Kidney (tissue), 14 donors: Measurements from ENCODE around the gene C1QL1. TPM values are rescaled to one million over a fixed set of nuclear protein-coding genes. Genes with fewer than 3 reads are reported as not detected.

Source experiments
- DNase-seq, 5 donors: peaks; one replicate each; pipeline ENCODE4 v3.0.0-alpha.2; 2013 to 2020
- FAIRE-seq: peaks from 2 replicates; lab custom pipeline; 2012; peaks lifted over from hg19 to GRCh38; lab: Jason Lieb, UNC
- H3K27ac ChIP-seq, 2 donors: one replicate each; pipeline ENCODE4 v1.7.0; 2013; ENCODE audit warnings: low read depth in 2 of 2, low read length in 2 of 2, inconsistent platforms in 1 of 2
- H3K27me3 ChIP-seq: one replicate; pipeline ENCODE4 v1.7.1; 2013; ENCODE audit warnings: low read length, inconsistent platforms; ENCODE audit not compliant: control insufficient read depth, insufficient read depth
- H3K36me3 ChIP-seq, 3 donors: one replicate each; pipeline versions ENCODE4 v1.7.0 to v1.7.1; 2013; ENCODE audit warnings: low read length in 3 of 3, control low read depth in 1 of 3, inconsistent platforms in 1 of 3; ENCODE audit not compliant: insufficient read depth in 3 of 3, control insufficient read depth in 2 of 3
- H3K4me1 ChIP-seq, 3 donors: one replicate each; pipeline versions ENCODE4 v1.7.0 to v1.7.1; 2013; ENCODE audit warnings: low read length in 3 of 3, inconsistent platforms in 1 of 3, low read depth in 1 of 3; ENCODE audit not compliant: control insufficient read depth in 2 of 3, insufficient read depth in 2 of 3
- H3K4me3 ChIP-seq, 3 donors: one replicate each; pipeline versions ENCODE4 v1.7.0 to v1.8.1; 2013; ENCODE audit warnings: low read length in 3 of 3, control low read depth in 1 of 3, inconsistent platforms in 1 of 3
- H3K9ac ChIP-seq, 3 donors: one replicate each; pipeline versions ENCODE4 v1.7.0 to v1.7.1; 2013; ENCODE audit warnings: low read length in 3 of 3, control low read depth in 1 of 3, inconsistent platforms in 1 of 3
- H3K9me3 ChIP-seq, 3 donors: one replicate each; pipeline versions ENCODE4 v1.7.0 to v1.7.1; 2013; ENCODE audit warnings: low read length in 3 of 3, control low read depth in 1 of 3, inconsistent platforms in 1 of 3; ENCODE audit not compliant: control insufficient read depth in 2 of 3, insufficient read depth in 1 of 3
- CTCF ChIP-seq: IDR thresholded peaks from 3 replicates; pipeline ENCODE4 v1.5.1; 2012; ENCODE audit warnings: mild to moderate bottlenecking, moderate library complexity, borderline replicate concordance; ENCODE audit not compliant: insufficient read depth; ENCODE audit errors: extremely low read depth
- intact Hi-C: fragments of 100-400 bp; cut with DNase I; formaldehyde crosslinking; loops from one replicate; pipeline ENCODE4 v1.11.1; 2022
- microRNA-seq: library from miRNA; unstranded; fragments of <30 nt; microRNA quantifications from one replicate; pipeline ENCODE4 v1.2.0, GENCODE V29; 2020
- polyA plus RNA-seq: library from polyadenylated mRNA; stranded (reverse); fragments of 350-450 nt; fragmentation: Illumina TruSeq; extraction: RNeasy Lipid Tissue Mini Kit (QIAGEN cat#74804); gene quantifications from one replicate; pipeline ENCODE4 v1.2.3, GENCODE V29; 2014; ENCODE audit warnings: low read depth, low replicate concordance; ENCODE audit not compliant: insufficient read depth
- total RNA-seq: library from RNA; stranded (reverse); fragmentation: NEBNext Ultra II Directional; extraction: Animal tissue kit (Norgen Biotek cat#: 25700); gene quantifications from one replicate; pipeline ENCODE4 v1.2.1, GENCODE V29; 2021
- donor health status: control.
- donor health status: control.
- donor health status: control.
- donor health status: control.
- donor health status: control.
- donor health status: DM: yes; HTN: yes; CAD: no.
- donor health status: Normal renal cell carcinoma (clear cell type).

The C1QL1 gene
- total and polyA plus RNA-seq, 2 donors from 2014 or later: 0.76 to 25.4 TPM

- FAIRE-seq: no peak
- Histone ChIP-seq H3K9ac (no peak overlapping the region), H3K4me3 (no peak overlapping the region), H3K4me1 (peaks cover 0 to 5% (median 0%) of the 10 kb centered on the region in 3 donors), H3K9me3 (no peaks in the 10 kb centered on the region), H3K27me3 (no peaks in the 10 kb centered on the region), H3K36me3 (no peaks in the 10 kb centered on the region), H3K27ac (no peak overlapping the region)
- TF ChIP-seq CTCF: no peak
- no peak for DNase-seq
- intact Hi-C loops: no loop called here
These were observed 57.6 kb downstream of the C1QL1 start for GRCh38 chr17:44910231-44911106.

Small RNA genes within 50 kb of the gene (microRNA-seq; reads per million reads assigned to microRNA genes)
- gene MIR6783: not detected

Other genes starting within 250 kb of the C1QL1 start
- 0.28 TPM for gene ADAM11, start 209.3 kb downstream of the C1QL1 start, total RNA-seq
- 0.24 TPM for gene ADAM11, start 209.3 kb downstream of the C1QL1 start, polyA plus RNA-seq
- 6.5 TPM for gene GJC1, start 138.0 kb downstream of the C1QL1 start, total RNA-seq
- 1.8 TPM for gene GJC1, start 138.0 kb downstream of the C1QL1 start, polyA plus RNA-seq
- gene HIGD1B, start 120.4 kb downstream of the C1QL1 start, total RNA-seq: 2.2 TPM
- gene HIGD1B, start 120.4 kb downstream of the C1QL1 start, polyA plus RNA-seq: 3.2 TPM
- 98.4 TPM for gene EFTUD2, start 68.9 kb downstream of the C1QL1 start, total RNA-seq
- 37.9 TPM for gene EFTUD2, start 68.9 kb downstream of the C1QL1 start, polyA plus RNA-seq
- gene GFAP, start 52.8 kb downstream of the C1QL1 start, total RNA-seq: 1.4 TPM
- gene GFAP, start 52.8 kb downstream of the C1QL1 start, polyA plus RNA-seq: 2.3 TPM
- 0.44 TPM for gene KIF18B, start 20.5 kb downstream of the C1QL1 start, total RNA-seq
- gene KIF18B, start 20.5 kb downstream of the C1QL1 start, polyA plus RNA-seq: not detected
- 34.9 TPM for gene DCAKD, start 83.3 kb upstream of the C1QL1 start, total RNA-seq
- 27.5 TPM for gene DCAKD, start 83.3 kb upstream of the C1QL1 start, polyA plus RNA-seq
- 98.5 TPM for gene NMT1, start 93.0 kb upstream of the C1QL1 start, total RNA-seq
- 72.3 TPM for gene NMT1, start 93.0 kb upstream of the C1QL1 start, polyA plus RNA-seq
- gene PLCD3, start 164.2 kb upstream of the C1QL1 start, total RNA-seq: 111 TPM
- gene PLCD3, start 164.2 kb upstream of the C1QL1 start, polyA plus RNA-seq: 14.8 TPM
- gene ACBD4, start 167.4 kb upstream of the C1QL1 start, total RNA-seq: 19.2 TPM
- 46.3 TPM for gene ACBD4, start 167.4 kb upstream of the C1QL1 start, polyA plus RNA-seq
- gene HEXIM1, start 180.2 kb upstream of the C1QL1 start, total RNA-seq: 34.7 TPM
- gene HEXIM1, start 180.2 kb upstream of the C1QL1 start, polyA plus RNA-seq: 25.0 TPM
- 6.2 TPM for gene HEXIM2, start 193.6 kb upstream of the C1QL1 start, total RNA-seq
- 29.1 TPM for gene HEXIM2, start 193.6 kb upstream of the C1QL1 start, polyA plus RNA-seq